Upper lobe of left lung (tissue), 4 donors: Measurements from ENCODE around the gene SUCLG2.

Experiments used
- CTCF ChIP-seq, 6 experiments: fragments of 450-650 bp in 4 of 6; fragments of 200-600 bp in 2 of 6; sonication (generic) in 2 of 6; IDR thresholded peaks; one replicate each; pipeline ENCODE4 v1.5.1; 2016 to 2019; ENCODE audit warnings: antibody characterized with exemption in 6 of 6
- EP300 ChIP-seq, 4 donors: sonication (generic); formaldehyde crosslinking; IDR thresholded peaks; one replicate each; pipeline ENCODE4 v1.5.1; 2017; ENCODE audit warnings: antibody characterized with exemption in 4 of 4, control low read depth in 2 of 4
- POLR2A ChIP-seq, 4 donors: fragments of 450-650 bp; IDR thresholded peaks; one replicate each; pipeline ENCODE4 v1.5.1; 2016 to 2017; ENCODE audit warnings: antibody characterized with exemption in 4 of 4, mild to moderate bottlenecking in 2 of 4
- POLR2AphosphoS5 ChIP-seq, 2 donors: sonication (generic); formaldehyde crosslinking; IDR thresholded peaks; one replicate each; pipeline ENCODE4 v1.5.1; 2017; ENCODE audit warnings: antibody characterized with exemption in 2 of 2

DNA sequence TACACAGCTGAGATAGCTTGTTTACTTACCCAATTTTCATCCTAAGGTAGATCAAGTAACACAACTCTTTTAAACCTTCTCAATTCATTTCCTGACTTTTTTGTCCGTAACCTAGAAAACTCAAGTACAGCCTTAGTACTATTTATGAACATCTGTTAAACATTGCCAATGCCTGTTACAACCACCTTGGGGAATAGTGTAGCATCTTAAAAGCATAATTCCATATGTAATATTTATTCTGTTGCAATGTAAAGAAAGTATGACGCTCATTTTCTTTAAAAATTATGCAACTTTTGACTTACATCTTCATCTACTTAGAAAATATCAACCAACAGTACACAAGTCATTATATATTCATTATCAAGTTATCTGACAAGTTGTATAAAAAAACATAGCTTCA lies 54.6 kb downstream of the SUCLG2 start:
- TF ChIP-seq CTCF (IDR thresholded peaks at IDR 0.05) (no peak), POLR2AphosphoS5 (IDR thresholded peaks at IDR 0.05) (no peak), POLR2A (IDR thresholded peaks at IDR 0.05) (no peak), EP300 (IDR thresholded peaks at IDR 0.05) (no peak)
